T-helper 2 cell (primary cell): ENCODE data around the gene ABCD2.
"Not testable (repeated sequence)": the region's sequence is repeated elsewhere in the genome, so short reads cannot be mapped to it uniquely, and the experiment has no call there.

Experiments used
- DNase-seq, 5 experiments: peaks; one replicate each; pipeline versions ENCODE4 v3.0.0 to v3.0.0-alpha.2; 2012 to 2022
- total RNA-seq, 2 donors: gene quantifications; one replicate each; lab custom pipeline; 2026; lab: John Stamatoyannopoulos, UW

Gene ABCD2
- 16.8 to 60.9 reads per million in 2 donors for total RNA-seq

DNA sequence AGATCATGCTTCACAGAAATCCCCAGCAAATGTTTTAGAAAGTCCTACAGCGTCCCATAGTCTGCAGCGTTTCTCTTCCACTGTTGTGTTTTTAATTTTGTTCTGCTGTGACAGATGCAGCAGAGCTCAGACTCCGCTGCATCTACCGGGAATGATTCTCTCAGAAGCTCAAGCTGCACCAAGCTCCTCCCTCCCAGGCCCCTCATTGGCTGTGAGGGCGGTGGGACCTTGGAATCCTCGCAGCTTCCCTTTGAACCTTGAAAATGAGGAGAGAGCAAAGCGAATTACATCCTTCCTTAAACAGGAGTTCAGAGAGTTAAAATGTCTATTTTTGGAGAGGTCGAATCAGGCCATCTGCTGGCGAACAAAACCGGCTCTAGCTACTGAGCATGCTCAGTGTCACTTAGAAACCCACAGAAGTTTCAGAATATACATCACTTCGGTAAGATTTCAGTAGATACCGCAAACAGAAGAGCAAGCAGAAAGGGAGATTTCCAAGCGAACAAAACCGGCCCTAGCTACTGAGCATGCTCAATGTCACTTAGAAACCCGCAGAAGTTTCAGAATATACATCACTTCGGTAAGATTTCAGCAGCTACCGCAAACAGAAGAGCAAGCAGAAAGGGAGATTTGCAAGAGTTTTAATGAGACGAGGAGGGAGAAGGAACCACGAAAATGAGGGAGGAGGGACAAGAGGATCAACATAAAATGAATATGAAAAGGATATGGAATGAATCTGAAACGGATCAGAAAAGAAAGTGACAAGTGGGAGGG, at the start of gene ABCD2:
TSS of gene ABCD2 (minus strand) at position 144 of the 774 bp plus-strand sequence. CDS start 188 bp downstream, outside the sequence.
- peak; percentile 24 to 98 (median 63) for DNase-seq

DNA sequence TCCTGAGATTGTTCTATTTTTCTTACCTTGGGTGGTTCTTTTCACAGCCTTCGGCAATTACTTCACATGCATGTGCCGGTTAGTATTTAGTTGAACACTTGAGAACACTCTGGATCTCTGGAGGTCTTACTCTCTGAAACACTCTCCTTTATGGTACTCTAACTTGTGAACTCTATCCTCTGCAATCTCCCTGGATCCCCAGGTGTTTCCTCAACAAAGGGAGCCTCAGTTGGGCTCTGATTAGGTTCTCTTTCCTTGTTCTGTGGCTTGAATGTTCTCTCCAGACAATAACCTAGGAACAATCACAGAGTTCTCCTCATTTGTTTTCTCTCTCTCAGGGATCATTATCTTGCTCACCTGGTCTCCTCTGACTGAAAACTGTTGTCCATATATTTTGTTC, 40.5 kb upstream of the ABCD2 start:
- no peak for DNase-seq

DNA sequence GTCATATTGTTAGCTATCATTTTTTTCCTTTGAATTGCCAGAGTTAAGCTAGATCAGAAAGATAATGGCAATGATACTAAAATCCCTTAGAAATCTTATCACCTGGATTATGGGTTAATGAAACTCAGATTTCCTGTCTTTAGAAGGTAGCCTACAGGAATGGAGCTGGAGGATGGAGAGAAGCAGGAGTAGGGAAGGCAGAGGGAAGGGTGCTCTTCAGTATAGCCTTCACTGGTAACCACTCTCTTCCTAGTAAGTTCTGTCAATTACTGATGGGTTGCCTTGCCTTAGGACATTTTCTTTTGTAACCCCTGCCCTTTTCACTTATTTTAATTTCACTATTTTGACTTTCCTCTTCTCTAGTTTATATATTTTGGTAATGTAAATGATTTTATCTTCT, 27.8 kb upstream of the ABCD2 start:
- no peak for DNase-seq

DNA sequence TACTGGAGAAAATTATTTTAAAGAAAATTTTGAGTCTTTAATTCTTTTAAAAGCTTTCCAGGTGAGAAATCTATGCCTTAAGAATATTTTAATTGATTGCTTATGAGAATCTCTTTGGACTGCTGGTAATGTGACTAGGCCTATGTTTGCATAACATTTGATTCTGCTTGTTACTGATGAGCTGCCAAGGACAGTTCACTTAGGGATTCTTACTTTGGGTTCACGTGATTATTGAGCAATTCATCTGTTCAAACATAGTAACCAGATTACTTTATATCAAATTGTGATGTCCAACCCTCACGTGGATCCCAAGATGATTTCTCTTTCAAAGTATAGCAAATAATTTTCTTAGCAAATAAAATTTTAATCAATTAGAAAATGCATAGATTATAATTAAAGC, 27.4 kb upstream of the ABCD2 start:
- no peak for DNase-seq

DNA sequence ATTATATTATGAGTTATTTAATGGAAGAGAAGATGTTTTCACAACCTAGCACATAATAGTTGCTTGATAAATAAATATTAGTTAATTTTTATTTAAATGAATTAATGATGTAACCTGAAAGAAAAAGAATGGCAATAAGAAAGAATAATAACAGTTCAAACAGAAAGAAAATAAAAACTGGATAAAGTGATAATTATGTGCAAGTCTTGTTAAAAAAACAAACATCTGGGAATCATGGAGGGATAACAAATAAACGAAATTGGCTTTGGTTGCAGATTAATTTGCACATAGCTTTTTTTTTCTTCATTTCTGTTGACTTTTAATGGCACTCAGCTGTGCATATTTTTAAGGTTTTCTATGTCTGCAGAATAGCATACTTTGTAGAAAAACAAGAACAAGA, 23.4 kb upstream of the ABCD2 start:
- no peak for DNase-seq

DNA sequence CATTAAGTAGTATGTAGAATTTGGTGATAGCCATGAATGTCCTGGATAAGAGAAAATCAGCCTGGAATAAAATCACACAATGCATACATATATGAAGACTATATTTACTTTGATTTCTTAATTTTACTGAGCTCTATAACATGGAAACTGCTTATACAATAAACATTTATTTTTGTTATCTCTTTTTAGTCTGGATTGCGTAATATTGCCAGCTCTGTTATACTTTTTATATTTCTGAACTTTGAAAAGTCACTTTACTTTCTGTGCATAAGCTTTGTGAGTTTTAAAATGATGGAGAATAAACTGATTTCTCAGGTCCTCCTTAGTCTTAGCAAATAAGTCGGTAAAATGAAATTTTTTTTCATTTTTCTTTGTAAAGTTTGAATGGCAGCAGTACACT, 19.2 kb upstream of the ABCD2 start:
- no peak for DNase-seq

DNA sequence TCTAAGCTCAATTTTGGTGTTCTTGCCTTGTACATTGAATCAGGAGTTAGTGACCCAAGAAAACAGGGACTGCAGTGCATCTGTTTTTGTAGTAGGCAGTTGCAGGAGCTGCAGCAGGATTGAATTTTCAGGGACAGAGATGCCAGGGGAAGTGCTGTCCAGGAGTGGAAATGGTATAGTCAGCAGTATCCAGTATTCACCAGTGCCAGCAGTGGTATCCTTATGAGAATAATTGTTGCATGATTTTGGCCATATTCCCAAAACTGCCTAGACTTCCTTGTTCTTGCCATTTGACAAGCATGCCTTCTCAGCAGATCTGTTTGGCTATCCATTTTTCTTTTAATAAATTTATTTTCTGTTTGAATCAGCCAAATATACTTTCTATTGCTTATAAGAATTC, 18.6 kb upstream of the ABCD2 start:
- DNase-seq = no peak

DNA sequence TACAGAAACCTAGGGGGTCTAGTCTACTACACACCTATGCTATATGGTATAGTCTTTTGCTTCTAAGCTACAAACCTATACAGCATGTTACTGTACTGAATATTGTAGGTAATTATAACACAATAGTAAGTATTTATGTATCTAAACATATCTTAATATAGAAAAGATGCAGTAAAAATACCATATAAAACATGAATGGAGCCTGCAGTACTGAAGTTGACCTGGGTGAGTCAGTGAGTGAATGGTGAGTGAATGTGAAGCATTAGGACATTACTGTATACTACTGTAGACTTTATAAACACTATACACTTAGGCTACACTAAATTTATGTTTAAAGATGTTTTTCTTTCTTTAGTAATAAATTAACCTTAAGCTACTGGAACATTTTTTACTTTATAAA, 13.1 kb upstream of the ABCD2 start:
- DNase-seq = peak in 1 of 5 experiments; percentile 24

DNA sequence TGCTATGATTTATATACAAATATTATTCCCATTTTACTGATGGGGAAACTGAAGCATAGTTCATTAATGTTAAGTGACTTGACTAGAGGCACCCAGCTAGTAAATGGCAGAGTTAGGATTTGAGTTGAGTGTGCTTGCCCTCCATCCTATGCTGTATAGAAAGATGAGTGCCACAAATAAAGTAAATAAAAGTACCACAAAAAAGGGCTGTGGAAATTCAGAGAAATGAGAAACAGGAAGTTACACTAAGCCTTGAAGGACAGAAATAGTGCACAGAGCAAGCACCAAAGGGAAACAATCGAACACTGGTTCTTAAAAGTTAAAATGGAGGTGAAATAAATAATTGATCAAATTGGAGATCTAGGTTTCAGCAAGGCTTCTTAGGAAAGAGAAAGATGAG, 9.2 kb upstream of the ABCD2 start:
- peak in 1 of 5 experiments; percentile 86 for DNase-seq

DNA sequence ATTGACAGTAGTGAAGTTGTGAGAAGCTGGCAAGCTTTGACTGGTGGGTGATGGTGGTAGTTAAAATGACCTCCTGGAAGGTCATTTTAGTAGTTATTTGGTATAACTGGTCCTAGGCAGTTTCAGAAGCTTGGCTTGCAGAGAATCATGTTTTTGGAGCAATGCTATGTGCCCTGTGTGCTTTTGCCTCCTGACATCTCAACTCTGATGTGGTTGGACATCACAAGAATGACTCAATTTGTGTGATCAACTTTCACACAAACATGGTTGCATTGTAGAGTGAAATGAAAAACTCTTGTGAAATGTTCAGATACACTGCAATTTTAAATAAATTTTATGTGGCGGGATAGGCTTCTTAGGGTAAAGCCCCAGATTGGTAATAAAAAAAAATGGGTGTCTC, 8.3 kb upstream of the ABCD2 start:
- peak in 1 of 5 experiments; percentile 70 for DNase-seq

DNA sequence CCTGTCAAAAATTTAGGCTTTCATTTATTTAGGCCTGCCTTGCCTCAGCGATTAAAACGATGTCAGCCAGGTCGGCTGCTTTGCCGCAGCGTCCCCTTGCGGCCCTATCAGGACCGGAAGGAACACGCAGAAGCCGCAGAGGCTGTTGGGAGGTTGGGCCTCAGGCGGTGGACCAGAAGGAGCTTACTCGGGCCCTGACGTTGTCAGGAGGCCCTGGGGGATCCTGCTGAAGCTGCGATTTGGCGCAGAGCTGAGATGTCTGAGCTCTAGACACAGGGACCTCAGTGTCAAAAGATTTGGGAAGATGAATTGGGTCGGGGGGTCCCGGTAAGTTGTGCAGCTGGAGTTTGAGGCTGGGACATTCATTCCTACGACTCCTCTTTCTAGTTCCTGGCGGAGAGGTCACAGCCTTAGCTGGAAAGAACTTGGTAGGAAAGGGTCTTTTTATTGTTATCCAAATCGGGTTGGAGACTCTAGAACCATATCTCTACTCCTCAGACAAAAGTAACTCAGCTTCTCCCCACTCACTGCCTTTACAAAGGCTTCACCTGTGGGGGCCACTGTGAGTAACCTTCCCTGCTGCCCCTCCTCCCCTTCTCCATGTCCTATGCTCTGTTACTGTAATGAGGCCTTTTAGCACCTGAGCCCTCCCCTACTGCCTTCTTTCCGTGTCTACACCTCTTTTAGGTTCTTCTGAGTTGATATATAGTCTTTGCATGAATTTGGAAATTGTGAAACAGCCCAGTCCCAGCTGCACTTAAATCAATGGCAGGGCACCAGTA, 6.6 kb upstream of the ABCD2 start:
- DNase-seq = no peak

DNA sequence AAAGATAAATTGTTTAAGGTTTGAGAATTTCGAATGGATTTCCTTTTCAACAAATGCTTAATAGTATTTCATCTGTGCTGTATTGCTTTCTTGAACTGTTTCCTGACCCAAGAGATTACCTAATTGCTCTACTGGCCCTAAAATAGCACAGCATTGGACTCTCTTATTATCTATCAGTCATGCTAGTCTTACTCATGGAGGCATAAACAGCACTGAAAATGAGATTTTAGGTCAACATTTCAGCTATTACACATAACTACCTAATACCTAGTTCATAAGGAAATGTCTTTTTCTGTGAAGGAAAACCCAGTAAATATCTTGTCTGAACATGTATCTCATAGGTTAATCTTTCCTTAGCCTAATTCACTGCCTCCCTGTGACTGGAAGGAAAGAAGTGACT, 4.3 kb upstream of the ABCD2 start:
- DNase-seq = no peak

DNA sequence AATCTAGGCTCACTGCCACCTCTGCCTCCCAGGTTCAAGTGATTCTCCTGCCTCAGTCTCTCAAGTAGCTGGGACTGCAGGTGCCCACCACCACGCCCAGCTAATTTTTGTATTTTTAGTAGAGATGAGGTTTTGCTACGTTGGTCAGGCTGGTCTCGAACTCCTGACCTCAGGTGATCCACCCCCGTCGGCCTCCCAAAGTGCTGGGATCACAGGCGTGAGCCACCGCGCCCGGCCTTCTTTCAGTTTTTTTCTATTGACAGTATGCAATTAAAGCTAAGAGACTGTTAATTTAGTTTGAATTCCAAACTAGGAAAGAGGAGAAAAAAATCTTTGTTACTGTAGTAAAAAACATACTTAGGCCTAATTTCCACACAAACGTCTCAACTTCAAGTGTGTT, 3.6 kb upstream of the ABCD2 start:
- DNase-seq = not testable (repeated sequence)

DNA sequence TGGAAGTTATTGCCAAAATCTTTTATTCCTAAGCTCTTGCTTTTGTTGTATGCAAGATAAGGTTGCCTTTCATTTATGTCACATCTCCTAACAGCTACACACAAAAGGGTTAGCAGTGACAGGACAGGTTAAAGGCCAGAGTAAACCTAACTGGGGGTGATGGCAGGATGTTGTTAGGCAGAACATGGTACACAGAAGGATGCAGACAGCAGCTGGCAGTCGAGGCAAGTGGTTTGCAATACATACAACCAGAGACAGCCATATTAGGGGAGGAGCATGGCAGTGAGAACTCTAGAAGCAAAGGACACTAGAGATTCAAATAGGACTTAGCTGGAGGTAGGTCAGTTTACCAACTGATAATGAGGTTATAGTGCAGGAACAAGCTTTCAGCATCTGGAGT, 2.7 kb upstream of the ABCD2 start:
- DNase-seq = peak in 1 of 5 experiments; percentile 81

DNA sequence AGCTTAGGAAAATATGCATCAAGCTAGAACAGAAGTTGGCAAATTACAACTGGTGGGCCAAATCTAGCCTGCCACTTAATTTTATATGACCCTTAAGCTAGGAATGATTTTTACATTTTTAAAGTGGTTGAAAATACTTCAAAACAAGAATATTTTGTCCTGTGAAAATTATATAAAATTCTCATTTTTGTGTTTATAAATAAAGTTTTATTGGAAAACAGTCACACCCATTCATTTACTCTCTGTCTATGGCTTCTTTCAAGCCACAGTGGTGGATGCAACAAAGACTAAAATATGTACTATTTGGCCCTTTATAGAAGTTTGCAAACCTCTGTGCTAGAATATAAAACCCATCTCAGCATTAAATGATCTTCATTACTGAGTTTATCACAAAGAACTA, 2.1 kb upstream of the ABCD2 start:
- DNase-seq = peak in 1 of 5 experiments; percentile 34

DNA sequence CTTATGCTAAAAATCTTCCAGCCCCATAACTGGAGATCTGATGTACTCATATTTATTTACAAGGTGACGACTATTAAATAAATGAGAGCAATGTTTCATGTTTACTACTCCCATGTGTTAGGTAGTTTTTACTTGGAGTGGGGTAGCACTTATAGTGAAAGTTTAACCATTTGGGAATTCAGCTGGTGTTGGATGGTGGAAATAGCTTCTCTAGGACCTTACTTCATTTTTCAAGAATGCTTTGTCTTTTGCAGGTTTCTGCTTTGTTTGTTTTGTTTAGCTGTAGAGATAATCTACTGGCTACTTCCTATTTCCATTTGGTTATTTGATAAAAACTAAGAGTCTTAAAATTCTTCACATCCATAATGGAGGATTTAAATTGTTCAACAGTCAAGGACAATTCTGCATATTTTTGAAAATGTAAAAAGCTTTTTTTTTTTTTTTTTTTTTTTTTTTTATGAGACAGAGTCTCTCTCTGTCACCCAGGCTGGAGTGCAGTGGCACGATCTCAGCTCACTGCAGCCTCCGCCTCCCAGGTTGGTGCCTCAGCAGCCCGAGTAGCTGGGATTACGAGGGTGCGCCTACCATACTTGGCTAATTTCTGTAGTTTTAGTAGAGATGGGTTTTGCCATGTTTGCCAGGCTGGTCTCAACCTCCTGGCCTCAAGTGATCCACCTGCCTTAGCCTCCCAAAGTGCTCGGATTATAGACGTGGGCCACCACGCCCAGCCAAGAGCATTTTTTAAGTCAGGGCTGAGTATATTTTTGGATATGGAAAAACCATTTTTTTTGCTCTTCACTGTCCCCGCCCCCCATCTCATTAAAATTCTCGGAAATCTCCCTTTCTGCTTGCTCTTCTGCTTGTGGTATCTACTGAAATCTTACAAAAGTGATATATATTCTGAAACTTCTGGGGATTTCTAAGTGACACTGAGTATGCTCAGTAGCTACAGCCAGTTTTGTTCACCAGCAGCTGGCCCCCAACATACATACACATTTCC, 1.4 kb upstream of the ABCD2 start:
- peak in 4 of 5 experiments; percentile 18 to 84 (median 32) for DNase-seq

DNA sequence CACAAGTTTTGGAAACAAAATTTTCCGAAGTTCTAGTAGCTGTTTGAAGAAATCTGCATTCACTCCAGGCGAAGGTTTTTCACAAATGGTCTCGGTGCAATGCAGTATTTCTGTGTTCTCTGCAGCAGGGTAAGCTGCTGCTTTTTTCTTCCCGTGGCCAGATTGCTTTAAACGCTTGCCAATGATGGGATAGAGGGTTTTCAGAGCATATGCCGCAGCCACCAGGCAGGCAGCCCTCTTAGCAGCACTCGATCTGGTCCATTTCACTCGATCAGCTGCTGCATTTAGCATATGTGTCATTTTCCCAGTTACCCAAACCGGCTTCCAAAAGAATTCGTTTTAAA, 315 bp downstream of the ABCD2 start:
- DNase-seq = peak in 1 of 5 experiments; percentile 66

DNA sequence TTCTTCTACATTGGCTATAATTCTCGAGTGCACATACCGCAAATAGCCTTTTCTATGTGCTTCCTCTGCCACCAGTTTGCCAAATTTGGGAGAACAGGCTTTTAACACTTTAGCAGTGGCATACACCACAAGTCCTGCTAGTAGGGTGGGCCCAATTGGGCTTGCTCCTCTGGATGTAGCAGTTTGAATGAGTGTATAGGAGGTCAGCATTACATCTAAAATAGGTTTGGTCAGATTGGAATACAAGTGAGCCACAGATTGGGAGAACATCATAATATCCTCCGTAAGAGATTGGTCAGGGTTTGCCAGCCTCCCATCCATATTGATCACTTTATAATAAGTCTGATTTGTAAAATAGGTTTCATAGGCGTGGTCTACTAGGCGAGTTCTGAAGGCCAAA, 902 bp downstream of the ABCD2 start:
- peak in 1 of 5 experiments; percentile 28 for DNase-seq

DNA sequence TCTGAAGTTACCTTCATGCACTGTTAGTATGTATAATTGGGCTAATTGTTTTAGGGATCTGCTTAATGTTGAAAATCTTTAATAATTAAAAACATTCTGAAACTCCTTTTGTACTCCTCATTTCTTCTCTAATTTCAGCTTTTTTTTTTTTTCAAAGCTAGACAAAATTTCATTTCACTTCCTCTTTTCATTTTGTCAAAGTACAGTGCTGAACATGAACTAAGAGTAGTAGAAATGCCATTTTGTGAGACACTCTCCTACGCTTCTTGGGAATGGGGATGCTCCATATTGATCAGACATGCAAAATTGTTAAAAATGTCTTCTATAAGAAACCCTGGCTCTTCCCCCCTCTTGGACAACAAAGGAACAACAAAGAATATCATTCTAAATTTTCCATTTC, 1.7 kb downstream of the ABCD2 start:
- peak in 1 of 5 experiments; percentile 64 for DNase-seq

DNA sequence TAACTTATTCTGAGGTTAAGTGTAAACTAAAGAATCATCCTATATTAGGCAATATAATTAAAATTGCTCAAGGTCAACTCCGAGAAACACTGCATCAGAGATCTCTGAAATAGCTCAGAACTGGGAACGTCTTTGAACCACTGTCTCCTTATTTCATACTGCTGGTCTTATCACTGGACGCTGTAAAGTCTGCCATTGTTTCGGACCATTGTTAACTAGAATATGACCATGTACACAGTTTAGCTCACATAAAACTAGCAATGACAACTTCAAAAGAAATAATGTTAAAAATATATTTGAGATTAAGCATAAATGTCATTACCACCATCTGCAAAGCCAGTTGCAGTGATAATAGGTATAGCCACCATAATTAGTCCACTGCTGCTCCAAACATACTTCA, 2.9 kb downstream of the ABCD2 start:
- DNase-seq = no peak

DNA sequence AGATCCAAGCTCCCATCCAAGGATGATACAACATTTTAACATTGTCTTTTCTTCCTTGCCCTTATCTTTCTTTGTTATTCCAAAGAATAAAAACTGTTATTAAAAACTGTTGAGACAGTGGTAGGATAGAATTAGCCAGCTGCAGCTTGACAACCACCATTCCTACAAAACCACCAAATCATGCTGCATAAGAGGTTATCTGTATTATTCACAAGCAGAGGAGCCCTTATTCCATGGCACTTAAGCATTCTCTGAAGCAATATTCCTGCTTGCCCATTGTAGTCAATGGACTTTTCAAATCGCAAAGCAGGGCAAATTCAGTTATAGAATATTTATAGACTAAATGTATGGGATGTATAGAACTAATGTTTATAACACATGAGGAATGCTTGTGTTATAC, 3.4 kb downstream of the ABCD2 start:
- DNase-seq = no peak

DNA sequence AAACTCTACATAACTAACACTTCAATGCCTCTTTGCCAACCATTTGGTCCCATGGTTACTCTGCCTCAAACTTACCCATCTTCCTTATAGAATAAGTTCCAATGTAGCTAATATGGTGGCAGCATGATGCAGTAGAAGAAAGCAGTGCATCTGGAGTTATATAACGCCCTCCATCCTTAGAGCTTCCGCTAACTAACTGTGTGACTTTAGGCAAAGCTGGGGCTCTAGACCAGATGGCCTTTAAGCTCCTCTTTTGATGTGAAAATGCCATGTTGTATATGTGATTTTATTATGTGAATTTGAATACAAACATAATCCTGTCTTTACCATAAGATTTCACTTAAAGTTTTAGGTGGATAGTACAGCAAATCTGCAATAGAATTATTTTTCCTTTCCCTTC, 6.1 kb downstream of the ABCD2 start:
- no peak for DNase-seq

DNA sequence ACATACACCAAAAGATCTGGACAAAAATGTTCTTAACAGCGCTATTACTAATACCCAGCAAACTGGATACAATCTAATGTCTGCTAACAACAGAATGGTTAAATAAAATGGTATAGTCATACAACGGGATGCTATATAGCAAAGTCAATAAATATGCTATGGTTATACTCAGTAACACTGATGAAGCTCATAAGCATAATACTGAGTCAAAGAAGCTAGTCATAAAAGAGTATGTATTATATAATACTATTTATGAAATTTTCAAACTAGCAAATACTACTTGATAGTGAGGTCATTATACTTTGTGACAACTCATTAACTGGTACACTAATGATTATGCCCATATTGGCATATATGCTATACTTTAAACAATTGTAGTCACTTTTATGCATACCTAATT, 7.4 kb downstream of the ABCD2 start:
- no peak for DNase-seq
